T-helper 2 cell treated with Interferon-gamma antibody and Interleukin-4, amounts not matched to agents 5 μg/mL and 100 μg/mL, for 36 hours (primary cell): Measurements from ENCODE around the gene MPV17L2.

Experiments
- DNase-seq: peaks from one replicate; pipeline ENCODE4 v3.0.0; 2021; ENCODE audit warnings: low spot score
- H3K27ac Mint-ChIP-seq: one replicate; pipeline ENCODE4 v1.8.0; 2021; ENCODE audit warnings: mild to moderate bottlenecking, mixed read lengths
- H3K27me3 Mint-ChIP-seq: one replicate; pipeline ENCODE4 v1.8.0; 2021; ENCODE audit warnings: low read depth, mixed read lengths
- H3K36me3 Mint-ChIP-seq: one replicate; pipeline ENCODE4 v1.8.0; 2021; ENCODE audit warnings: low read depth, mixed read lengths
- H3K4me1 Mint-ChIP-seq: one replicate; pipeline ENCODE4 v1.8.0; 2021; ENCODE audit warnings: low read depth, mixed read lengths
- H3K4me3 Mint-ChIP-seq: one replicate; pipeline ENCODE4 v1.8.0; 2022; ENCODE audit warnings: mild to moderate bottlenecking, moderate library complexity, mixed read lengths
- H3K9me3 Mint-ChIP-seq: one replicate; pipeline ENCODE4 v1.8.0; 2021; ENCODE audit warnings: mixed read lengths

Gene MPV17L2

GRCh38 chr19:18168673-18169381, 24.2 kb upstream of the MPV17L2 start:
- H3K4me1 Mint-ChIP-seq, result peaks cover 5% of the 10 kb centered on the region
- no peak overlapping the region for H3K27ac Mint-ChIP-seq
- H3K4me3 Mint-ChIP-seq, result no peak overlapping the region

GRCh38 chr19:18170714-18171255, 22.2 kb upstream of the MPV17L2 start:
- H3K4me1 Mint-ChIP-seq, result peaks cover 15% of the 10 kb centered on the region
- no peaks in the 10 kb centered on the region for H3K27me3 Mint-ChIP-seq
- H3K4me3 Mint-ChIP-seq, result no peak overlapping the region
- peaks cover 12% of the 10 kb centered on the region for H3K36me3 Mint-ChIP-seq
- H3K27ac Mint-ChIP-seq, result peak overlapping the region; percentile 4
- no peak for DNase-seq
- H3K9me3 Mint-ChIP-seq, result no peaks in the 10 kb centered on the region

More at GRCh38 chr19:18168673-18169381, 24.2 kb upstream of the MPV17L2 start:
- no peaks in the 10 kb centered on the region for H3K27me3 Mint-ChIP-seq
- H3K9me3 Mint-ChIP-seq, result no peaks in the 10 kb centered on the region
- no peak for DNase-seq
- peaks cover 13% of the 10 kb centered on the region for H3K36me3 Mint-ChIP-seq

- Mint-ChIP-seq H3K4me3 (no peak overlapping the region), H3K9me3 (no peaks in the 10 kb centered on the region), H3K27me3 (no peaks in the 10 kb centered on the region), H3K4me1 (peaks cover 18% of the 10 kb centered on the region), H3K27ac (peak overlapping the region; percentile 31), H3K36me3 (peaks cover 14% of the 10 kb centered on the region)
- DNase-seq, result no peak
Measured at GRCh38 chr19:18171605-18172327, 21.3 kb upstream of the MPV17L2 start.

DNA sequence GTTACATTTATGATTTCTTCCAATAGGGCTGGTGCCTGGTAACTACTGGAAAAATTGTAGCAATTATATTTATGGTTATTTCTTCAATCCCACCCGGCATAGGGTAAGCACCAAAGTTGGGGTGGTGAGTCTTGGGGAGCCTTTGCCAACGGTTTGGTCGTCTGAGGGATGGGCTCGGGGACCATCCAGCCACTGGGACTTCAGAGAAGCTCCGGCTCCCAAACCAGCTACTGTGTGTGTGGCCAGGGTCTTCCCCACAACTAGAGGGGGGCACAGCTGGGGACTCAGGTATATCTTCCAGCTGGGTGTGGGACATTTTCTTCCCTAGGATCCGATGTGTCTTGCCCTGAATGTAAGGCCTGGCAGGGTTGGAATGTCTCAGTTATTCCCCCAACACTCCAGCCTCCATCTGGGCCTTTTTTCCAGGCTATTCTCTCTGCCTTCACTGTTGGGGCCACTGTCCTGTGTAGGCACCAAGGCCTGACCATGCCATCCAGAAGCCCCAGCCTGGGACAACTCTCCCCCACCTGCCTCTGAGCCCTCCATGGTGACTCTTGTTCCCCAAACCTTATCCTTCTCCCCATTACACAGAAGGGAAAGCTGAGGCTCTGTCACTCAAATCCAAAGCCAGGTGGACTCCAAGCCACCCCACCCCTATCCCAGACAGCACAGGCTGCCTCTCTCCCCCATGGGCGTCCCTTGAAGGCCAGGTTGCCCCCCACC, 20.5 kb upstream of the MPV17L2 start:
- Mint-ChIP-seq H3K9me3 (no peaks in the 10 kb centered on the region), H3K4me3 (peak overlapping the region; percentile 29), H3K36me3 (peaks cover 12% of the 10 kb centered on the region), H3K4me1 (peaks cover 18% of the 10 kb centered on the region), H3K27ac (peak overlapping the region; percentile 45), H3K27me3 (no peaks in the 10 kb centered on the region)
- no peak for DNase-seq

- no peaks in the 10 kb centered on the region for H3K27me3 Mint-ChIP-seq
- peak overlapping the region; percentile 78 for H3K27ac Mint-ChIP-seq
- peaks cover 13% of the 10 kb centered on the region for H3K36me3 Mint-ChIP-seq
- no peak for DNase-seq
- no peaks in the 10 kb centered on the region for H3K9me3 Mint-ChIP-seq
- peak overlapping the region; percentile 89 for H3K4me3 Mint-ChIP-seq
- peaks cover 18% of the 10 kb centered on the region for H3K4me1 Mint-ChIP-seq
Measured at GRCh38 chr19:18173054-18173571, 19.9 kb upstream of the MPV17L2 start.

DNA sequence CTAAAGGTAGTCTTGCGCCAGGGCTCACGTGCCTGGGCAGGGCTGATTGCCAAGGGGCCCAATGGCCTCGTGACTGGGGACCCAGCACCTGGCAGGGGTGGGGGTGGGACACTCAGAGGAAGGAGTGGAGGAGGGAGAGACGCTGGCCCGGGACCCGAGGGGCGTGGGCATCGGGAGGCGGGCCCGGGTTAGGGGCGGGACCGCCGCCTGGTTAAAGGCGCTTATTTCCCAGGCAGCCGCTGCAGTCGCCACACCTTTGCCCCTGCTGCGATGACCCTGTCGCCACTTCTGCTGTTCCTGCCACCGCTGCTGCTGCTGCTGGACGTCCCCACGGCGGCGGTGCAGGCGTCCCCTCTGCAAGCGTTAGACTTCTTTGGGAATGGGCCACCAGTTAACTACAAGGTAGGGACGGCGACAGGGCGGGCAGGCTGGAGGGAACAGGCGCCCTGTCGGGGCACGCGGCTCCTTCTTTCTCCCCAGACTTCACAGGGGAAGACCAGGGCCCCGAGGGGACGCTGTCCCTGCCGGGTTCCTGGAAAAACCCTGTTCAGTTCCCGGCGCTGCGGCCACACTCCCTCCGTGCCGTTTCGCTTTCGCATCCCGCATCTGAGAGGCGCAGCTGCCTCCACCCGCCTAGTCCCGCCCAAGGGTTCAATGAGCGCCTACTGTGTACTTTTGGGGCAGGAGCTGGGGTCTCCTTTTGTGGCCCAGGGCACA, 19.3 kb upstream of the MPV17L2 start, which contains the start of gene IFI30:
TSS of gene IFI30 (plus strand) at position 242 of the 717 bp plus-strand sequence. CDS start at position 271, 29 bp downstream.
- Mint-ChIP-seq H3K4me3 (peak within 1 kb of the TSS; percentile 89), H3K27ac (peak within 1 kb of the TSS; percentile 78), H3K36me3 (peaks cover 13% of the 10 kb centered on the region), H3K27me3 (no peaks in the 10 kb centered on the region), H3K4me1 (peaks cover 18% of the 10 kb centered on the region), H3K9me3 (no peaks in the 10 kb centered on the region)
- DNase-seq, result peak; percentile 66

GRCh38 chr19:18174983-18175382, 18.0 kb upstream of the MPV17L2 start:
- no peaks in the 10 kb centered on the region for H3K27me3 Mint-ChIP-seq
- peaks cover 17% of the 10 kb centered on the region for H3K36me3 Mint-ChIP-seq
- H3K27ac Mint-ChIP-seq, result peak overlapping the region; percentile 20
- no peaks in the 10 kb centered on the region for H3K9me3 Mint-ChIP-seq
- DNase-seq, result no peak
- peaks cover 18% of the 10 kb centered on the region for H3K4me1 Mint-ChIP-seq
- peak overlapping the region; percentile 89 for H3K4me3 Mint-ChIP-seq

- Mint-ChIP-seq H3K4me3 (no peak overlapping the region), H3K36me3 (peaks cover 13% of the 10 kb centered on the region), H3K4me1 (peaks cover 18% of the 10 kb centered on the region), H3K9me3 (no peaks in the 10 kb centered on the region), H3K27me3 (no peaks in the 10 kb centered on the region), H3K27ac (no peak overlapping the region)
- no peak for DNase-seq
Measured at GRCh38 chr19:18176367-18177310, 16.4 kb upstream of the MPV17L2 start.

- Mint-ChIP-seq H3K4me1 (peaks cover 4% of the 10 kb centered on the region), H3K9me3 (no peaks in the 10 kb centered on the region), H3K4me3 (no peak overlapping the region), H3K27ac (no peak overlapping the region), H3K27me3 (no peaks in the 10 kb centered on the region), H3K36me3 (peaks cover 11% of the 10 kb centered on the region)
- DNase-seq, result no peak
Measured at GRCh38 chr19:18179957-18180356, 13.1 kb upstream of the MPV17L2 start.

- DNase-seq, result no peak
- H3K27ac Mint-ChIP-seq, result no peak overlapping the region
- H3K4me1 Mint-ChIP-seq, result no peaks in the 10 kb centered on the region
- H3K36me3 Mint-ChIP-seq, result peaks cover 4% of the 10 kb centered on the region
- no peaks in the 10 kb centered on the region for H3K9me3 Mint-ChIP-seq
- H3K4me3 Mint-ChIP-seq, result no peak overlapping the region
- H3K27me3 Mint-ChIP-seq, result no peaks in the 10 kb centered on the region
Measured at GRCh38 chr19:18183529-18183928, 9.5 kb upstream of the MPV17L2 start.

GRCh38 chr19:18185538-18185937, 7.5 kb upstream of the MPV17L2 start:
- H3K27me3 Mint-ChIP-seq, result no peaks in the 10 kb centered on the region
- no peaks in the 10 kb centered on the region for H3K4me1 Mint-ChIP-seq
- no peak for DNase-seq
- no peak overlapping the region for H3K4me3 Mint-ChIP-seq
- no peaks in the 10 kb centered on the region for H3K36me3 Mint-ChIP-seq
- no peaks in the 10 kb centered on the region for H3K9me3 Mint-ChIP-seq
- no peak overlapping the region for H3K27ac Mint-ChIP-seq

DNA sequence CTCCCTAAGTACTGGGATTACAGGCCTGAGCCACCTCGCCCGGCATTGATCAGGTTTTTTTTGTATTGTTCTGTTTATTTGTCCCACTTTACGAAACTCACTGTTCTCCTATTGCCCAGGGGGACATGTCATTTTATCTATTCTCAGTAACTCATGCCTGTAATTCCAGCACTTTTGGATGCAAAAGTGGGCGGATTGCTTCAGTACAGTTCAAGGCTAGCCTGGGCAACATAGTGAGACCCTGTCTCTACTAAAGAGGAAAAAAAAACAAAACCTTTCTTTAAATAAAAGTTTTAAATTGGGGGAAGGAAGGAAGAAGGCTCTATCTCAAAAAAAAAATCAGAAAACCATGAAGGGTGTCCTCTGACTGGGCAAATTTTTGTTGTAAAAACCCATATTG, 2.7 kb upstream of the MPV17L2 start:
- Mint-ChIP-seq H3K4me3 (no peak overlapping the region), H3K27ac (peak overlapping the region; percentile 31), H3K36me3 (no peaks in the 10 kb centered on the region), H3K9me3 (no peaks in the 10 kb centered on the region), H3K4me1 (peaks cover 16% of the 10 kb centered on the region), H3K27me3 (no peaks in the 10 kb centered on the region)
- DNase-seq, result no peak
